GM19238 (cell line): ENCODE results near the gene EXOSC2.

ENCODE experiments used
- DNase-seq: peaks from one replicate; pipeline ENCODE4 v3.0.0; 2011; ENCODE audit warnings: low spot score; ENCODE audit not compliant: insufficient read length

Gene EXOSC2

GRCh38 chr9:130736834-130737233 lies 43.3 kb downstream of the EXOSC2 start:
- DNase-seq: no peak

- no peak for DNase-seq
Measured at GRCh38 chr9:130738281-130738680, 44.7 kb downstream of the EXOSC2 start.

GRCh38 chr9:130739081-130739480 lies 45.5 kb downstream of the EXOSC2 start:
- DNase-seq: no peak

- no peak for DNase-seq
Measured at GRCh38 chr9:130740218-130741023, 46.8 kb downstream of the EXOSC2 start.

GRCh38 chr9:130741024-130741305 lies 47.4 kb downstream of the EXOSC2 start:
- no peak for DNase-seq

- DNase-seq: no peak
Measured at GRCh38 chr9:130741831-130742449, 48.4 kb downstream of the EXOSC2 start.

GRCh38 chr9:130743656-130744055 lies 50.1 kb downstream of the EXOSC2 start:
- no peak for DNase-seq

GRCh38 chr9:130745210-130745800 lies 51.7 kb downstream of the EXOSC2 start:
- no peak for DNase-seq

- no peak for DNase-seq
Measured at GRCh38 chr9:130745829-130746228, 52.2 kb downstream of the EXOSC2 start.

- DNase-seq: no peak
Measured at GRCh38 chr9:130746434-130747212, 53.0 kb downstream of the EXOSC2 start.

- DNase-seq: no peak
Measured at GRCh38 chr9:130751631-130752355, 58.2 kb downstream of the EXOSC2 start.
